ENCODE results near the gene RNF220. TPM values are rescaled to one million over a fixed set of nuclear protein-coding genes. Genes with fewer than 3 reads are reported as not detected.

The RNF220 gene
- total RNA-seq, 1 experiment from 2014 or later = 128 TPM

DNA sequence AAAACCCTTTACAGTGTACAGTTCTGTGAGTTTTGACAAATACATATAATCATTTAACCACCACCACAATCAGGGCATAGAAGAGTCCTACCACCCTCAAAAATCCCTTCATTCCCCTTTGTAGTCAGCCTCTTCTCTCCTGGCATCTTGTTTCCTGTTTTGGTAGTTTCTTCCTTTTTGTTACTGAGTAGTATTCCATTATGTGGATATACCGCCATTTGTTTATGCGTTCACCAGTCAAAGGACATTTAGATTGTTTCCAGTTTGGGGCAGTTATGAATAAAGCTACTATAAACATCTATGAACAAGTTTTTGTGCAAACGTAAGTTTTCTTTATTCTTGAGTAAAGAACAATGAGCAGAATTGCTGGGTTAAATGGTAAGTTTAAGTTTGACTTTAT, 49.6 kb downstream of the RNF220 start:
- no peak for ATAC-seq
- H3K4me3 Mint-ChIP-seq = no peak overlapping the region
- H3K4me1 Mint-ChIP-seq = peaks cover 6% of the 10 kb centered on the region
- H3K9me3 Mint-ChIP-seq = peaks cover 28% of the 10 kb centered on the region
- peaks cover 21% of the 10 kb centered on the region for H3K36me3 Mint-ChIP-seq
- POLR2A ChIA-PET = no interaction called here
- H3K27me3 Mint-ChIP-seq (ENCODE audit: low read depth) = no peaks in the 10 kb centered on the region; the same call in 1 of the 2 replicates
- no peak for DNase-seq (ENCODE audit: low spot score)
- CTCF ChIA-PET = no interaction called here
- no peak overlapping the region for H3K27ac Mint-ChIP-seq
- TF ChIP-seq CREM (CRISPR knock-in tag; IDR thresholded peaks at IDR 0.05) = no peak
- TF ChIP-seq TP53 (CRISPR knock-in tag; IDR thresholded peaks at IDR 0.05) = no peak
- TF ChIP-seq TEAD4 (CRISPR knock-in tag; IDR thresholded peaks at IDR 0.05) = no peak
- no peak for TF ChIP-seq NFYB (CRISPR knock-in tag; conservative IDR thresholded peaks at IDR 0.05; ENCODE audit: low read depth)
- TF ChIP-seq JUN (CRISPR knock-in tag; IDR thresholded peaks at IDR 0.05) = no peak
- TF ChIP-seq ZNF512 (CRISPR knock-in tag; IDR thresholded peaks at IDR 0.05; ENCODE audit: borderline replicate concordance) = no peak
- no peak for TF ChIP-seq ZNF121 (CRISPR knock-in tag; IDR thresholded peaks at IDR 0.05)
- TF ChIP-seq ESRRA (CRISPR knock-in tag; IDR thresholded peaks at IDR 0.05; ENCODE audit: borderline replicate concordance) = no peak
- no peak for TF ChIP-seq ZNF671 (CRISPR knock-in tag; IDR thresholded peaks at IDR 0.05)
- no peak for TF ChIP-seq JAZF1 (CRISPR knock-in tag; IDR thresholded peaks at IDR 0.05)
- no peak for TF ChIP-seq ZNF317 (CRISPR knock-in tag; IDR thresholded peaks at IDR 0.05; ENCODE audit: borderline replicate concordance, low read depth)
- TF ChIP-seq SP1 (CRISPR knock-in tag; conservative IDR thresholded peaks at IDR 0.05) = no peak
- no peak for TF ChIP-seq ZNF416 (CRISPR knock-in tag; IDR thresholded peaks at IDR 0.05)
- TF ChIP-seq NFATC4 (CRISPR knock-in tag; IDR thresholded peaks at IDR 0.05) = no peak
- no peak for TF ChIP-seq FOXP4 (CRISPR knock-in tag; IDR thresholded peaks at IDR 0.05)
- no peak for TF ChIP-seq ZBTB21 (CRISPR knock-in tag; IDR thresholded peaks at IDR 0.05; ENCODE audit: borderline replicate concordance)
- TF ChIP-seq ZNF396 (CRISPR knock-in tag; IDR thresholded peaks at IDR 0.05; ENCODE audit: borderline replicate concordance) = no peak
- TF ChIP-seq, protein P1, sequence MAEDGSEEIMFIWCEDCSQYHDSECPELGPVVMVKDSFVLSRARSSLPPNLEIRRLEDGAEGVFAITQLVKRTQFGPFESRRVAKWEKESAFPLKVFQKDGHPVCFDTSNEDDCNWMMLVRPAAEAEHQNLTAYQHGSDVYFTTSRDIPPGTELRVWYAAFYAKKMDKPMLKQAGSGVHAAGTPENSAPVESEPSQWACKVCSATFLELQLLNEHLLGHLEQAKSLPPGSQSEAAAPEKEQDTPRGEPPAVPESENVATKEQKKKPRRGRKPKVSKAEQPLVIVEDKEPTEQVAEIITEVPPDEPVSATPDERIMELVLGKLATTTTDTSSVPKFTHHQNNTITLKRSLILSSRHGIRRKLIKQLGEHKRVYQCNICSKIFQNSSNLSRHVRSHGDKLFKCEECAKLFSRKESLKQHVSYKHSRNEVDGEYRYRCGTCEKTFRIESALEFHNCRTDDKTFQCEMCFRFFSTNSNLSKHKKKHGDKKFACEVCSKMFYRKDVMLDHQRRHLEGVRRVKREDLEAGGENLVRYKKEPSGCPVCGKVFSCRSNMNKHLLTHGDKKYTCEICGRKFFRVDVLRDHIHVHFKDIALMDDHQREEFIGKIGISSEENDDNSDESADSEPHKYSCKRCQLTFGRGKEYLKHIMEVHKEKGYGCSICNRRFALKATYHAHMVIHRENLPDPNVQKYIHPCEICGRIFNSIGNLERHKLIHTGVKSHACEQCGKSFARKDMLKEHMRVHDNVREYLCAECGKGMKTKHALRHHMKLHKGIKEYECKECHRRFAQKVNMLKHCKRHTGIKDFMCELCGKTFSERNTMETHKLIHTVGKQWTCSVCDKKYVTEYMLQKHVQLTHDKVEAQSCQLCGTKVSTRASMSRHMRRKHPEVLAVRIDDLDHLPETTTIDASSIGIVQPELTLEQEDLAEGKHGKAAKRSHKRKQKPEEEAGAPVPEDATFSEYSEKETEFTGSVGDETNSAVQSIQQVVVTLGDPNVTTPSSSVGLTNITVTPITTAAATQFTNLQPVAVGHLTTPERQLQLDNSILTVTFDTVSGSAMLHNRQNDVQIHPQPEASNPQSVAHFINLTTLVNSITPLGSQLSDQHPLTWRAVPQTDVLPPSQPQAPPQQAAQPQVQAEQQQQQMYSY (CRISPR knock-in tag; IDR thresholded peaks at IDR 0.05) = no peak

DNA sequence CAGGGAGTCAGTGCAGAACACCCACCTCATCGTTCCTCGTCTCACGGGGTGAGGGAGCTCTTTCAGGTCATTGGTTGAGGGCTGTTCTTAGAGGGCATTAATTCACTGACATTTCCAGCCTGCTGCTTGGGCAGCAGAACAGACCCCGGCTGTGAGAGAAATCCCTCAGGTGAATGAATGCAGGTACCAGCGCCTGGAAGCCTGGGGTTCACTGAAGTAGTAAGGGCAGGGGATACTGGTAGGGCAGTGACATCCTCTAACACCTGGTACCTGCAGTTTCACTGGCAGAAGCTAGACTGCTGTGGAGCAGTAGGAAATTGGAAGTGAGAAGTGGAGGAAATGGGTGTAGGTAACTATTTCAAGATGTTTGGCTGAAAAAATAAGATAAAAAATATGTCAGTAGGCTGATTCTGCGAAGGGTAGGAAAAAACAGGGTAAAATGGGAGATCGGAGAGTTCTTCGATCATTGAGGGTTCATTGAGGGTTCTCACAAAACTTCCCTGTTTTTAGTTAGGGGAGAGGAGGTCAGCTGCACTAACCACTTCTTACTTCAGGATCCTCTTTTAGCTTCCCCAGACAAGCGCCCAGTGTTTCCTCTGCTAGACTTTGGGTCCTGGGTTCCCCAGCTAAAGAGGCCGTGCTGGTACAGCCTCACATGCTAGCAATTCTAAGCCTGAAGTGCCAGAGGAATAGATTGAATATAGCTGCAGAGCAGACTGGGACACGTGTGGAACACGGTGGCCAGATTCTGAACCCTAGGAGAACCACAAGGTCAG, 55.2 kb downstream of the RNF220 start:
- ChIA-PET POLR2A (no interaction called here), CTCF (interaction anchor here (0.9 to 1.9 kb wide), 5 partner anchors 8 to 148 kb away, joined by 3 to 9 read pairs (median 4); no protein-coding TSS in a partner anchor)
- no peak for DNase-seq (ENCODE audit: low spot score)
- no peak overlapping the region for H3K4me3 Mint-ChIP-seq
- H3K4me1 Mint-ChIP-seq = peaks cover 12% of the 10 kb centered on the region
- no peak overlapping the region for H3K27ac Mint-ChIP-seq
- ATAC-seq = no peak
- no peaks in the 10 kb centered on the region for H3K27me3 Mint-ChIP-seq (ENCODE audit: low read depth)
- peaks cover 2% of the 10 kb centered on the region for H3K9me3 Mint-ChIP-seq
- peaks cover 3% of the 10 kb centered on the region; the same call in 1 of the 2 replicates for H3K36me3 Mint-ChIP-seq
- TF ChIP-seq STAT6 (CRISPR knock-in tag; conservative IDR thresholded peaks at IDR 0.05; ENCODE audit: low read depth) (no peak), NFATC4 (CRISPR knock-in tag; IDR thresholded peaks at IDR 0.05) (no peak), SMAD3 (CRISPR knock-in tag; IDR thresholded peaks at IDR 0.05; ENCODE audit: borderline replicate concordance) (no peak), AR (CRISPR knock-in tag; IDR thresholded peaks at IDR 0.05) (no peak)

All from WTC11 (cell line).